Measurements from ENCODE around the gene LRBA.

DNA sequence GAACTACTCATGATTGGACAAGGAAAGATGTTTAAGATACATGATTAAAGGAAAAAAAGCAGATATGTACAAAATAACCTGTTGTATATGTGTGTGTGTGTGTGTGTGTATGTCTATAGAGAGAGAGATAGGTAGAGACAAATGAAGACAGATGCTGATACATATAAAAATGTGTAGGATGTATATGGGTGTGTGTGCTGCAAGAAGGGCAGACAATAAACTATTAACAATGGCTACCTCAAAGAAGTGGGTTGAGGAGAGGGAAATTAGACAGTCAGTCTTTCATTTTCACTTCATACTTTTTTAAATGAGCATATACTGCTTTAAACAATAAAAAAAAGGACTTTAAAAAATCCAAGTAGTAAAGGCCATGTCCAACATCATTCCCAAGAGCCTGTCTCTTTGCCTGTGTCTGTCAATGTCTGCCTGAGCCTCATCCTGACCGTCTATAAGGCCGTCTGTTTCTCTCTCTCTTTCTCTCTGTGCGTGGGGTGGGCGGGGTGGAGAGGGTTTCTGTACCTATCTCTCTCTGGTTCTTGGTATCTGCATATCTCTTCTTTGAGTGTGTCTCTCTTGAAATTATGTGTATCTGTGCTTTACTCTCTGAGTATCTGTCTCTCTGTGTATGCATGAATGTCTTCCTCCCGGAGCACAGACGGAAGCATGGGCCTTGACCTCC lies 62.8 kb downstream of the LRBA start:
- TF ChIP-seq, protein P1, sequence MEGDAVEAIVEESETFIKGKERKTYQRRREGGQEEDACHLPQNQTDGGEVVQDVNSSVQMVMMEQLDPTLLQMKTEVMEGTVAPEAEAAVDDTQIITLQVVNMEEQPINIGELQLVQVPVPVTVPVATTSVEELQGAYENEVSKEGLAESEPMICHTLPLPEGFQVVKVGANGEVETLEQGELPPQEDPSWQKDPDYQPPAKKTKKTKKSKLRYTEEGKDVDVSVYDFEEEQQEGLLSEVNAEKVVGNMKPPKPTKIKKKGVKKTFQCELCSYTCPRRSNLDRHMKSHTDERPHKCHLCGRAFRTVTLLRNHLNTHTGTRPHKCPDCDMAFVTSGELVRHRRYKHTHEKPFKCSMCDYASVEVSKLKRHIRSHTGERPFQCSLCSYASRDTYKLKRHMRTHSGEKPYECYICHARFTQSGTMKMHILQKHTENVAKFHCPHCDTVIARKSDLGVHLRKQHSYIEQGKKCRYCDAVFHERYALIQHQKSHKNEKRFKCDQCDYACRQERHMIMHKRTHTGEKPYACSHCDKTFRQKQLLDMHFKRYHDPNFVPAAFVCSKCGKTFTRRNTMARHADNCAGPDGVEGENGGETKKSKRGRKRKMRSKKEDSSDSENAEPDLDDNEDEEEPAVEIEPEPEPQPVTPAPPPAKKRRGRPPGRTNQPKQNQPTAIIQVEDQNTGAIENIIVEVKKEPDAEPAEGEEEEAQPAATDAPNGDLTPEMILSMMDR (conservative IDR thresholded peaks at IDR 0.05; ENCODE audit: low read depth, low read length) = no peak
- no peak for TF ChIP-seq POLR2A (IDR thresholded peaks at IDR 0.05; ENCODE audit: low read depth, low read length)
- no peak for TF ChIP-seq NFE2L2 (IDR thresholded peaks at IDR 0.05; ENCODE audit: low read depth, low read length)
- no peak for TF ChIP-seq SMC3 (IDR thresholded peaks at IDR 0.05; ENCODE audit: low read depth, low read length)
- no peak for TF ChIP-seq MXI1 (IDR thresholded peaks at IDR 0.05; ENCODE audit: borderline replicate concordance, low read depth, low read length)
- no peak for TF ChIP-seq RAD21 (IDR thresholded peaks at IDR 0.05; ENCODE audit: low read length)
